ENCODE results near the gene ZDHHC14.

Gene ZDHHC14

DNA sequence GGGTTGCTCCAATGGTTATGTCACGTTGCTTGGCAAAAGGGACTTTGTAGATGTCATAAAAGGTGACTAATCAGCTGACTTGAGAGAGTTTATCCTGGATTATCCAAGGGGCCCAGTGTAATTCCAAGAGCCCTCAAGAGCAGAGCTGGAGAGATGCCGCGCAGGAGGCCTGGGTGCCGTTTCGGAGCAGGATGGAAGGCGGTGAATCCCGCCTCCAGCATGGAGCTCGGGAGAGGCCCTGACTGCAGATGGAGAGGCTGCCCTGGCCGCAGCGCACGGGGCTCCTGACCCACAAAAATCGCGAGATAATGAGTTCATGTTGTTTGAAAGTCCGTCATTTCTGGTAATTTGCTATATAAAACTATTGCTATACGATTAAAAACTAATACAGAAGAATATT is 219.8 kb downstream of the ZDHHC14 start:
- DNase-seq (ENCODE audit: low read depth) = no peak

DNA sequence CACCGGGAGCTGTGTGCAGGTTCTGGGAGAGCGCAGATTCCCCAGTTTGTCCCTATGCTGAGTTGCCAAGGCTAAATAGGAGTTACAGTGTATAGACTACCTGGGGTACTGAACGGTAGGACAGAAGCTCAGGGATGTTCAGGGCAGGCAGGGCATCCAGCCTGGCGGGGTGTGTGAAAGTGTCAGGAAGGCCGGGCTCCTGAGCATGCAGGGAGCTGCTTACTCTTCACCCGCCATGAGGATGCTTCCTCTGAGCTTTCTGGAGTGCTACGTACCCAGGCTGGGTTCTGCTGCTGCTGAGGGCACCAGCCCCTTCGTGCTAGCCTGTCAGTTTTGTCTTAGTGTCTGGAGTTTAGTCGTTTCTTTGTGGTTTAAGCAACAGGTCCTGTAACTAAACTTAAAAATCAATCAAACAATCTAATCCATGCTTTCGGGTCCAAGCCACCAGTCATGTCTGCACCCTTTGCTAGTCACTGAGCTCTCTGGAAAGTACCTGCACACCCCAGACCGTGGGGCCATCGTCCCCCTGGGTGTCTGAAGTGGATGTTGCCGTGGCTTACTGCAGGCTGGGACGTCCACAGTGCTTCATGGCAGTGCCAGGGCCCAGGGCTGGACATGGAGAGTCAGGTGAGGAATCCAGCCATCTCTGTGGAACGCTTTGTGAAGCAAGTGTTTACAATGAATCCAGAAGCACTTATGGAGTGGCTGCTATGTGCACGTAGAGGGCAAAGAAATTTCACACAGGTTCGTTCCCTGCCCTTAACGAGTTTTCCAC is 221.7 kb downstream of the ZDHHC14 start:
- DNase-seq (ENCODE audit: low read depth) = no peak

DNA sequence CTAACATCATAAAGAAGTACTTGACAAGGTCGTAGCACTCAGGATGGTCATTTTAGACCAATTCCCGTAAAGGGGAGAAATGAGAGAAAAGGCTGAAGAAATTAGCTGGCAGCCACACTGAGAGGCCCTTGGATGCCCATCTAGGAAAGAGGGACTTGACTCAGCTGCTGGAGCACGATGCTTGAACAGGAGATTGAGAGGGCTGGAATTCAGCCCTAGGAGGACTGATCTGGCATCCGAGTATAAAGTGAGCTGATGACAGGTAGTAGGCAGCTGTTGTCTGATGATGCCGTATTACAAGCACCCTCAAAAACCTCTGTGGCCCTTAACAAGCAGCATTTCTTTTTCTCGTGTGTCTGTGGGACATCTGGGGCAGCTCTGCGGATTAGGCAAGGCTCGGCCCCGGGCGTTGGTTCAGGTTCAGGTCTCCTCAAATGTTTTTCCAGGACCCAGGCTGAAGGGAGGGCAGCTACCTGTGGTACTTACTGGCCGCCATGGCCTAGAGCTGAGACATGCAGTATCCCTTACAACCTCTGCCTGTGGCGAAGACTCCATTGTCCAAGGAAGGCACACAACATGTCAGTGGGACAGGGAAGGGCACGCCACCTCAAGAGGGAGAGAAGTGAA is 222.4 kb downstream of the ZDHHC14 start:
- DNase-seq (ENCODE audit: low read depth) = no peak

DNA sequence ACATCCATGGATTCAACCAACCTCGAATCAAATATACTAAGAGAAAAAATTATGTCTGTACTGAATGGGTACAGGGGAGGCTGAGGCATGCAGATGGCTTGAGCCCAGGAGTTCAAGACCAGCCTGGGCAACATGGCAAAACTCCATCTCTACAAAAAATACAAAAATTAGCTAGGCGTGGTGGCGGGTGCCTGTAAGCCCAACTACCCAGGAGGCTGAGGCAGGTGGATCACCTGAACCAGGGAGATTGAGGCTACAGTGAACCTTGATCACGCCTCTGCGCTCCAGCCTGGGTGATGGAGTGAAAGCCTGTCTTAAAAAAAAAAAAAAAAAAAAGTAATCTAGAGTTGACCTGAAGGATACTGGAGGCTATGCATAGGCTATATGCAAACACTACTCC is 223.0 kb downstream of the ZDHHC14 start:
- DNase-seq (ENCODE audit: low read depth) = no peak

DNA sequence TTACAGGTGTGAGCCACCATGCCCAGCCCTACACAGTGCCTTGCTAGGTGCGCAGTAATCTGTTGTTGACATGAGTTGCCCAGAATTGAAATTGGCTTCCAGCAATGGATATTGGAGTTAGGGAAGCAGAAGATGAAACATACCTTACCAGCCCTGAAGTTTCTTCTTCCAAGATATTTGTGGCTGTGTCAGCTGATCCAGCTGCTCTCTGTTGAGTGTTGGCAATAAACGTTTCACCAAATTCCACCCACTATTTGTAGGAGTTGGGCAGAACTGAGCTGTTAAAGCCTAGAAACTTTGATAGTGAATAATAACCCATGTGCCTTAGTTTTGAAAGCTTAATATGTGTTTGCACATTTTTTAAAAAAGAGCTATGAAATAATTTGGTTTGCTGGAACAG is 223.8 kb downstream of the ZDHHC14 start:
- no peak for DNase-seq (ENCODE audit: low read depth)

DNA sequence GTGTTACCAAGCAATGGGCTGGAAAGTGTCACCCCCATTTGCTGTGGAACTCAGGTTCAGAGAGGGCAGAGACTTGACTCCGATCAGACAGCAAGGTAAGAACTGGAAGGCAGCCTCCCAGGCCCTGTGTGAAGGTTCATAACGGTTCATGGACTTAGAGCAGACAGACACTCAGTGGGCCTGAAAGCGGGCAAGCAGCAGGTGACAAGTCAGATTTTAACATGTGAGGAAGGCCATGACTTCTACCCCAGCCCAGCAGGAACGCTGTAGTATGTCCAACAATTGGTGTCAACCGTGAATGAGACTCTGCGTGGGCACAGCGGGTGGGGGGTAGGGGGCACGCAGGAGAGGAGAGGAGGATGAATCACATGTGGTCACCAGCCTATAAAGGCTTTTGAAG is 224.5 kb downstream of the ZDHHC14 start:
- DNase-seq (ENCODE audit: low read depth) = no peak

DNA sequence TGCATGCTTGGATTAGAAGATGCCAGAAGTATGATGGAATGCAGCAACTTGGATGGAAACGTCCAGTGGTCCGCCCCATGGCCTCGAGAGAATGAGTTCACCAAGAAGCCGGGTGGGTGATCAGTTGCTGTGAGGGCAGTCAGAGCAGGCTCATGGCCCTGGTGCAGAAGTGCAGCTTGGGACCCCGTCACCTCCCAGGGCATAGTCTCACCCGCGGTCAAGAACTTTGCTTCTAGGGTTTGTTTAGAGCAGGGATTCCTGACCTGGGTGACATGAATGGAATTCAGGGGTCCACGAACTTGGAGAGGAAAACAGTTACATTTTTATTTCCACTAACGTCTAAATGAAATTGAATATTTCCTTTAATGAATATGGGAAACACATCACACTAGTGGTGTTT is 225.5 kb downstream of the ZDHHC14 start:
- DNase-seq (ENCODE audit: low read depth) = no peak

DNA sequence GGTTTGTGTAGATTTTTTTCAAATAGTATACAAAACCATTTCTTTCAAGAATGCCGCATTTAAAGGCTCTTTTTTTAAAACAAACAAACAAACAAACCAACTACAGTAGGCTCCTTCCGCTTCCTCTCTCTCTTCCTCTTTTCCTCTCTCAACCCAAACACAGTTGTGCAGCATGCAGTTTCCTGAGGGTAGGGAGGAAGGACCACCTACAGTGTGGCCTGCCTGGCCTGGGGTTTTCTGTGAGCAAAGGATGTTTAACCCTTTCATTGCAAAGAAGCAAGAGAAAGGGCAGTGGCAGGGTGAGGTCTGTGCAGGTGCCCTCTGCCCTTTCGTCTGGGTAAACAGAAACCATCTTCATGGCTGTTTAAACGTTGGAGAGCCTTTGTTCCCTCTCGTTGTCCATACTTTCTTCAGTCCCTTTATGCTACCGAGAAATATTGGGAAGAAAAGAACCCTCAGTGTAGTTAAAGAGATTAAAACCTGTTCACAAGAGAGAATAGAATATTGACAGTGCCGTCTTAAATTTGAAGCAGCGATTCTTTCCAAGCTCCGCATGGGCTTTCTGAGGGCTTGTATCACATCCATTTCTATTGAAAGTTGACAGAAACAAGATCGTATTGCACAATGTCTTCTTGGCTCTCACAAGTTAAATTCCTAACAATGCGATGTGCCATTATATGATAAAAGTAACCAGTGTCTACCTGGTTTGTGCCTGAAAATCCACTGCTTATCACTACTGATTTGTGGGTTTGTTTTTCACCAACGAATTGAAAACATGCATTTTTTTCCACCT is 226.5 kb downstream of the ZDHHC14 start:
- DNase-seq (ENCODE audit: low read depth) = no peak

DNA sequence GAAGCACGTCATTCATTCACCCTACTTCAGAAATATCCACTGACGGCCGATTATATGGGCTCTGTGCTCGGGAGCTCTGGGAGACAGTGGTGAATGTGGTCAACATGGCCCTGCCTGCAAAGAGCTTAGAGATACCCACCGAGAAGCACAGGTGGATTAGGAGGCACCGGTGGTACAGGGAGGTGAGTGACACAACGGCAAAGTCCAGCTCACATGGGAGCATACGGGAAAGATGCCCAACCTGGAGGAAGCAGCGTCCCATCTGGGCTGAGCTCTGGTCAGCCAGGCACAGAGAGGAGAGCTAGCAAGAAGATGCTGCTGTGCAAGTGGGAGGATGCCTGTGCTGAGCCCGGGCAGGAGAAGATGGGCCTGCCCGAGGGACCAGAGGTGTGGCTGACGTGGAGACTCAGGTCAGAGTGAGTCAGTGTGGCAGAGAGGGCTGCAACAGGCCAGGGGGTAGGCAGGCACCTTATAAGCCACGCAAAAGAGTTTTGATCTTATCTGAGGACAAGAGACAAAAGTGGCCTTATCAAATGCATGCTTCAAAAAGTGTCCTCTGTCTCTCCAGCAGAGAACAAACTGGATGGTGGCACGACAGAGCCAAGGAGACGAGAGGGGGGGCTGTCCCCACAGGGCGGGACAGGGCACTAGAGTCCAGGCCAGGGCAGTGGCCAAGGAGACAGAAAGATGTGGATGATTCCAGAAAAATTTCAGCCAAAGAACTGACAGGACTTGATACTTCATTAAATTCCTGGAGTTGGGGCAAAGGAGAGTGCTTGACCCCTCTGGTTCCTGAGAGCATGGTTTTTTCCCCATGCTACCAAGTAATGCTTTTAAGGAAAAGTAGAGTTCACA is 227.5 kb downstream of the ZDHHC14 start:
- DNase-seq (ENCODE audit: low read depth) = no peak

DNA sequence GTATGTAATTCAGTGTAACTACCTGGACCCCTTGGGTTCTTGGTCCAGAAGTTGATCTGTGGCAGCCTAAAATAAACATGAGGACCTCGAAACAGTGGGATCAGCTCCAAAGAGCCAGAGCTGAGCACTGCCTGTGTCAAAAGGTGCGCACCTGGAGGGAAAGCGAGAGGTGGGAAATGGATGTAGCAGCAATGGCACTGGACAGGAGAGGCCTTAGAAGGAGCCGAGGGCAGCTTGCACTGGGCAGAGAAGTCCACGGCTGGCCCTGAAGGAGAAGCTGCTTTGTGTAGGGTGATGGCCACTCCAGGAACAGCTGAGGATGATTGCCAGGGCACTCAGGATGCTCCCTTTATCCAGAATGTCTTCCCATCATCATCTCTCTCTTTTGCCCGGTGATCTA is 228.1 kb downstream of the ZDHHC14 start:
- no peak for DNase-seq (ENCODE audit: low read depth)

DNA sequence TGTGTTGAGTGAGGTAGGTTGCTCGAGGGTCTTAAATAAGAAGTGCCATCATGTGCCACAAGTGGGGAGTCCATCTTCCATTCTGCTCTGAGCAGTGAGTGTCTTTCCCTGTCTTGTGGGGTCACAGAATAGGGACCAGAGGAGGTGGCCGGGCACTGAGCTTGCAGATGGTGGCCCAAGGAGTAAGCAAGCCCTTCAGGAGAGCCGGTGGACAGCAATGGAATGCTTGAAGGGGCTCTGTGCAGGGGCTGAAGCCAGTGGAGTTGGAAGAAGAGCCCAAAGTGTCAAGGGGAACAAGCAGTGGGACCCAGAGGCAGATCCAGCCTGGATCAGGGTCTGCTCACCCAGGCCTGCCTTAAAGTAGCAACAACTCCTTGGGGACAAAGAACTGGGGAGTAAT is 228.6 kb downstream of the ZDHHC14 start:
- DNase-seq (ENCODE audit: low read depth) = no peak

DNA sequence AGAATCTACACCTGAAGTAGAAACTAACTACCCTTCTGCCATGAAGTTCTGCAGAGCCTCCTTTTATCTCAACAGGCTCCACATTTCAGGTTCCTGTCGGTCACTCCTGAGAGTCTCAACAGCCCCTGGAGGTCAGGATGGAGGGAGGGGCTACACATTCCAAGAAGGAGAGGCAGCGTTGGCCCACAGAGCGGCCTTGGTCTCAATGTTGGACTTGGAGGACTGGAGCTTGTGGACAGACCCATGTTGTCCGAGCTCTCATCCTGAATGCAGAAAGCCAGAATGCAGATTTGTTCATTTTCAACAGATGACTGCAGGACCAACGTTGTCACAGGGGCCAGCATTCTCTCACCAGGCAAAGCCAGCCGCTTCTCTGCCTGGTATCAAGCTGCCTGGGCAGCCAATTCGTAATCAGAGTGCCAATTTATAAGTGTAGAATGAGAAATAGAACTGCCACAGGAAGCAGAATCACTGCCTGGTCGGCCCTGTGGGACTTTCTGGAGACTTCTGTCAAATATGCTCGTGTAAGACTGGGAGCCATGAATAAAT is 229.5 kb downstream of the ZDHHC14 start:
- DNase-seq (ENCODE audit: low read depth) = no peak

DNA sequence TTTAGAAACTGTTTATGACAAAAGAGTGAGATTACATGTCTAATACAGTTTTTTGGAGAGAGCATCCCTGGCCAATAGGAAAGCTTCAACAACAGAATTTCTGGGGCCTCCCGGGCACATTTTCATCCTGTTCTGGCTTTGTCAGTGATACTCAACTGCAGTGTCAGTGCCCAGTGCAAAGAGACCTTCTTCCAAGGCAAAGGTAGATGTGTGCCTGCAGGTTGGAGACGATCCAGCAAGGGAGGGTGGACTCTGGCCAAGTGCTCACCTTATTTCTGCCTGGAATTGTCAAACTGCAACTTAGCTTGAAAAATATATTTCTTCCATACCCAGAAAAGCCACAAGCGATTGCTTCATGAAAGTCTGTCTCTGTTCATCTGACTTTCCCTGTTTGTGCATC is 230.4 kb downstream of the ZDHHC14 start:
- DNase-seq (ENCODE audit: low read depth) = no peak

DNA sequence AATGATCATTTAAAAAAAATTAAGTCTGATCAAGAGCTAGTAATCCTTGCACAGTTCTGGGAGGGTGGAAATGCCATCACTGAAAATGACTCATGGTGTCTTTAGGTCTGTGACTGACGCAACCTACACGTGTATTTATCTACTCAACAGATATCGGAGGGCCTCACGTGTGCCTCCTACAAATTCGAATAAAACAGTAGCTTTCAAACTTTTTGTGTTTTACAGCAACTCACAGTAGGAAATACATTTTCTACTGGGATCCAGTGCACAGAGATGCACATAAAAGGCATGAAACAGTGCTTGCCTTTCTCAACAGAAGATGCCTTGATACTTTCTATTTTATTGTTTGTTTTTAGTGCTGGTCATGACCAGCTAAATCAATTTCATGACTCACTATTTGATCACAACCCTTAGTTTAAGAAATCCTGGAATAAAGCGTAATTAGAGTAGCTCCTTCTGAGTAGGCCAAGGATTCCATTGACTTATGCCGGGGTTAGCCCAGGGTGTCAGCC is 232.1 kb downstream of the ZDHHC14 start:
- no peak for DNase-seq (ENCODE audit: low read depth)

DNA sequence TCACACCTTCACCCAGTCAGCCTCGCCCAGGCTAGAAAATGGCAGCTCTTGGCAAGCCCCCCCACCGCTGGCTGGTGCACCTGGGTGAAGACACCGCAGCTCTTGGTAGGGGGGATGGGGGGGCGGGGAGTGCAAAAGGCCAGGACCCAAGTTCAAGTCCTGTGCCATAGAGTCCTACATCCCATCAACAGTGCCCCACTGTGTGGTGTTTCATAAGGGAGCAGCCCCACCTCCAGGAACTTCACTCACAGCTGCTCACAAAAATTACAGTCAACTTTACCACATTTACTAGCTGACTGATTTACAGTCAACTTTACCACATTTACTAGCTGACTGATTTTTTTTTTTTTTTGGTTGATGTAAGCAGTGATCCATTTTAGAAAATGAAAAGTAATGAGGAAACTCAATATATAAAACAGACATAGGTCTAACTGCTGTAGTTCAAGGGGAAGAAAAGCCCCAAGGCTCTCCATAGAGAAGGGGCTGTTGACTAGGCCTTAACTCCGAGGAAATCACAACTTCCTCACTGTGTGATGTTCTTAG is 233.1 kb downstream of the ZDHHC14 start:
- DNase-seq (ENCODE audit: low read depth) = no peak

DNA sequence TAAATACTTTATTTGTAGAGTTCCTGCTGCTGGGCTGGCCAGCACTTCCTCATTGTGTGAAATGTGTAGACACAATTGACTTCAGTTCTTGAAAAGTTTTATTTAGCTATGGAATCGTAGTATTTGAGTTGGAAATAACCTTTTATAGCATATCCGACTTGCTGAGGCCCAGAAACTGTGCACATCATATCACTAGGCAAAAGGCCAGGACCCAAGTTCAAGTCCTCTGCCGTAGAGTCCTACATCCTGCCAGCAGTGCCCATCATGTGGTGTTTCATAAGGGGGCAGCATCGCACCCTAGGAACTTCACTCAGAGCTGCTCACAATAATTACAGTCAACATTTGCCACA is 234.4 kb downstream of the ZDHHC14 start:
- DNase-seq (ENCODE audit: low read depth) = no peak

DNA sequence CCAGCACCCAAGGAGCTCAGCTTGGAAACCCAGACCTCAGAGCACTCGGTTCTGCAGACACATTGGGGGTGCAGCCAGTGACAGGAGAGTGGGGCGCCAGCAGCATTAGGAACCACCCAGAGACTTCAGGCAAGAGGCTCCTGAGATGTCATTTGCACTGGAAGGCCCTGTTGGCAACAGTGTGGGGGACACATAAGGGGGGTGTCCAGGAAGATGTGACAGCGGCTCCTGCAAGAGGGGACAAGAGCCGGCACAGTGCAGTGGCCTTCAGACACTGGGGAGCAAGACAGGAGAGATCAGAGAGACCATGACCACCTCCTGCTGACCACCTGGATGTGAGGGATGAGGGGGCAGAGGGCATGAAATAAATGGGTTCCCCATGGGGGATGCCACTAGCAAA is 235.0 kb downstream of the ZDHHC14 start:
- DNase-seq (ENCODE audit: low read depth) = no peak

DNA sequence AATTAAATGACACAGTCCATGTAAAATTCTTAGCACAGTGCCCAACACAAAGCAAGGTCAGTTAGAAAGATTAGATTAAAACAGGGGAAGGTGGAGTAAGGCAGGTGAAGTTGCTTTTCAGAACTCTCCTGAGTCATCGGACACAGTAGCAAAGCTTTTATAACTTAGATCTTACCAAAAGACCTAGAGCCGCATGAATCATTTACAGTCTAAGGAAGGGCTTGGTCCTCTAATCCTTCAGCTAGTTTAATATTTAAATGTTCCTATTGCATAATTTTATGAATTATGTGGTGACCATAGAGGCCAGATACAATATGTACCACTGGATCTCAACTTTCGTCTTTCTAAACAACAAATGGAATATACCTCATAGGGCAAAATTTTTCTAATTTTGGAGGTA is 240.0 kb downstream of the ZDHHC14 start:
- DNase-seq (ENCODE audit: low read depth) = no peak

DNA sequence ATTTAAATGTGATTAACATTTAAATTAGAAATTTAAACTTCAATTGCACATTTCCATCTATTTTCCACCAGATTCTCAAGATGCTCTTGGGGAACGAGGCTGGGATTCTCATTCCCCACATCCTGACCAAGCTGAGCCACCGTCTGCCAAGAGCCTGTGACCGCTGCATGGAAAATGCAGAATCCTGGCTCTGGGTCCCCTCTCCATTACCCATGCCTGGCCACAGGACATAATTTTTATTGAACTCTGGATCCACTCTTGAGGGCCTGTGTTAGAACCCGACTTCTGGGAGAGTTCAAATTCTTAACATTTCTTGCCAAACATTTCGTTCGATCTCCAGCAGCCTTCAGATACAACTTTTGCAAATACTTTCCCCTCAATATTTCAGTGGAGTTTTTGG is 240.4 kb downstream of the ZDHHC14 start:
- DNase-seq (ENCODE audit: low read depth) = no peak

DNA sequence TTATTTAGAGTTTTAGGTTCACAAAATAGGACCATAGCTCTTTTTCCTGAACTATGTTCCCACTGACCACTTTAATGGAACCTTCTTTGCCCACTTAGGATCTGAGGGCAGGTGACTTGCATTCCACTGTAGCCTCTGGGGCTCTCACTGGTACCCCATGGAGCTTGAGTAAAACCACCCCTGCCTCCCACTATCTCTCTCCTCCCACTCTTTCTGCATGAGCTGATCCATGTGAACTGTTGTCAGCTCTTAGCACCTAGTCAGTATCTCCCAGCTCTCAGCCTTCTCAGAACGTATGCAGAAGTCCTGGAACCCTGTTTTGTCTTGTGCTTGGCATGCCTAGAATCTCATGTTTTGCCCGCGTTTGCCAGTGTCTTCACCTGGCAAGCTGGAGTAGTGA is 241.4 kb downstream of the ZDHHC14 start:
- DNase-seq (ENCODE audit: low read depth) = no peak

DNA sequence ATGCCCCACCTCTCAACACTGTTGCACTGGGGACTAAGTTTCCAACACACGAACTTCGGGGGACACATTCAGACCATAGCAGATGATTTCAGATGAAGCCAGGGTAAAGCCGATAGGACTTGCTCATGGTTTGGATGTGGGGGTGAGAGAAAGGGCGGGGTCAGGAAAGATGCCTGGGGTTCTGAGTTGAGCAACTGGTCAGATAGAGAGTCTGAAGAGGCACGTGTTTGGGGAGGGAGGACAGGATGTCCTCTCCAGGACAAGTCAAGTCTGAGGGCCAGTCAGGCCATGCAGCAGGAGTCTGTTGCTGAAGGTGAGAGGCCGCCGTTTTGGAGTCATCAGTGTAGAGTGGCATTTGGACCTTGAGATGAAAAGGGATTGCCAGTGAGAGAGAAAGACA is 244.1 kb downstream of the ZDHHC14 start:
- no peak for DNase-seq (ENCODE audit: low read depth)

DNA sequence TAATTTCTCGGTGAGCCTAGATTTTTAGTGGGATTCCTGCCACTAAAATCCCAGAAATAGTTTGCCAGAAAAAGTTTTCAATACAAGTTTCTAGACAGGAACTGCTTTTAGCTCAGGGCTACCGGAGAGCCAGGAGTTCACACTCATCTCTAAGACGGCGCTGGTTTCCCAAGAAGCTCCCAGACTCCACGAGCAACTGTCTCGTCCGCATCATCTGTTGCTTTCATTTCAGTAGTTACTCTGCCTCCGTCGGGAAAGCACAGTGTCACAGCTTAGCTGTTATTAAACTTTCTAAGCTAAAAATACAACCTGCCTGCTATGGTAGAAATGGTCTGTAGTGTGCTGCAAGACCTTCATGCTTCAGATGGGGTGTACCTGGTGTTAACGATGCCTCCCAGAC is 244.8 kb downstream of the ZDHHC14 start:
- DNase-seq (ENCODE audit: low read depth) = no peak
